Measurements from ENCODE around the gene ATP8A1. TPM values are rescaled to one million over a fixed set of nuclear protein-coding genes. Genes with fewer than 3 reads are reported as not detected.

Gene ATP8A1
- total RNA-seq, 1 experiment from 2014 or later = 14.3 TPM

GRCh38 chr4:42359711-42360110, 297.2 kb downstream of the ATP8A1 start:
- ATAC-seq = no peak
- peaks cover 14% of the 10 kb centered on the region for H3K4me1 Mint-ChIP-seq
- POLR2A ChIA-PET = no interaction called here

More at GRCh38 chr4:42359711-42360110, 297.2 kb downstream of the ATP8A1 start:
- Mint-ChIP-seq H3K4me3 (no peak overlapping the region), H3K27me3 (ENCODE audit: low read depth) (no peaks in the 10 kb centered on the region; the same call in 1 of the 2 replicates), H3K36me3 (no peaks in the 10 kb centered on the region), H3K27ac (no peak overlapping the region), H3K9me3 (peaks cover 7% of the 10 kb centered on the region)
- DNase-seq (ENCODE audit: low spot score) = no peak
- CTCF ChIA-PET = interaction anchor here (1.6 kb wide), 1 partner anchor 12 kb away, joined by 6 read pairs; no protein-coding TSS in a partner anchor
- TF ChIP-seq MXD4 (CRISPR knock-in tag; IDR thresholded peaks at IDR 0.05; ENCODE audit: borderline replicate concordance) (no peak), CBFB (CRISPR knock-in tag; IDR thresholded peaks at IDR 0.05; ENCODE audit: low read depth) (no peak), ATF2 (CRISPR knock-in tag; IDR thresholded peaks at IDR 0.05; ENCODE audit: borderline replicate concordance, low read depth) (no peak), E2F5 (CRISPR knock-in tag; IDR thresholded peaks at IDR 0.05) (no peak), JUN (CRISPR knock-in tag; IDR thresholded peaks at IDR 0.05) (no peak), NFE2L1 (CRISPR knock-in tag; IDR thresholded peaks at IDR 0.05) (no peak), MLX (CRISPR knock-in tag; IDR thresholded peaks at IDR 0.05) (no peak), NFYB (CRISPR knock-in tag; conservative IDR thresholded peaks at IDR 0.05; ENCODE audit: low read depth) (no peak), TEAD4 (CRISPR knock-in tag; IDR thresholded peaks at IDR 0.05) (no peak), ZNF512 (CRISPR knock-in tag; IDR thresholded peaks at IDR 0.05; ENCODE audit: borderline replicate concordance) (no peak), AFF4 (CRISPR knock-in tag; IDR thresholded peaks at IDR 0.05; ENCODE audit: borderline replicate concordance) (no peak), IRF2 (CRISPR knock-in tag; IDR thresholded peaks at IDR 0.05; ENCODE audit: borderline replicate concordance, low read depth) (no peak), NR3C1 (CRISPR knock-in tag; conservative IDR thresholded peaks at IDR 0.05; ENCODE audit: low read depth) (no peak), OVOL2 (CRISPR knock-in tag; IDR thresholded peaks at IDR 0.05; ENCODE audit: borderline replicate concordance) (no peak), HMGA2 (CRISPR knock-in tag; IDR thresholded peaks at IDR 0.05) (no peak), ZNF232 (CRISPR knock-in tag; IDR thresholded peaks at IDR 0.05) (no peak), KAT7 (CRISPR knock-in tag; IDR thresholded peaks at IDR 0.05; ENCODE audit: borderline replicate concordance) (no peak), ELF4 (CRISPR knock-in tag; IDR thresholded peaks at IDR 0.05; ENCODE audit: low read depth) (no peak), HMGXB4 (CRISPR knock-in tag; IDR thresholded peaks at IDR 0.05) (no peak), TEAD1 (CRISPR knock-in tag; IDR thresholded peaks at IDR 0.05) (no peak)

Other genes starting within 250 kb of the ATP8A1 start
- gene GRXCR1, start 235.6 kb upstream of the ATP8A1 start, total RNA-seq (2021) = not detected in 3 replicates